COLO668 (cell line): Measurements from ENCODE around the gene PAQR5.
"Not testable (repeated sequence)": the region's sequence is repeated elsewhere in the genome, so short reads cannot be mapped to it uniquely, and the experiment has no call there.

Source experiments
- DNase-seq: peaks from one replicate; lab custom pipeline; 2025; ENCODE audit not compliant: unreplicated experiment; lab: John Stamatoyannopoulos, UW

The PAQR5 gene

DNA sequence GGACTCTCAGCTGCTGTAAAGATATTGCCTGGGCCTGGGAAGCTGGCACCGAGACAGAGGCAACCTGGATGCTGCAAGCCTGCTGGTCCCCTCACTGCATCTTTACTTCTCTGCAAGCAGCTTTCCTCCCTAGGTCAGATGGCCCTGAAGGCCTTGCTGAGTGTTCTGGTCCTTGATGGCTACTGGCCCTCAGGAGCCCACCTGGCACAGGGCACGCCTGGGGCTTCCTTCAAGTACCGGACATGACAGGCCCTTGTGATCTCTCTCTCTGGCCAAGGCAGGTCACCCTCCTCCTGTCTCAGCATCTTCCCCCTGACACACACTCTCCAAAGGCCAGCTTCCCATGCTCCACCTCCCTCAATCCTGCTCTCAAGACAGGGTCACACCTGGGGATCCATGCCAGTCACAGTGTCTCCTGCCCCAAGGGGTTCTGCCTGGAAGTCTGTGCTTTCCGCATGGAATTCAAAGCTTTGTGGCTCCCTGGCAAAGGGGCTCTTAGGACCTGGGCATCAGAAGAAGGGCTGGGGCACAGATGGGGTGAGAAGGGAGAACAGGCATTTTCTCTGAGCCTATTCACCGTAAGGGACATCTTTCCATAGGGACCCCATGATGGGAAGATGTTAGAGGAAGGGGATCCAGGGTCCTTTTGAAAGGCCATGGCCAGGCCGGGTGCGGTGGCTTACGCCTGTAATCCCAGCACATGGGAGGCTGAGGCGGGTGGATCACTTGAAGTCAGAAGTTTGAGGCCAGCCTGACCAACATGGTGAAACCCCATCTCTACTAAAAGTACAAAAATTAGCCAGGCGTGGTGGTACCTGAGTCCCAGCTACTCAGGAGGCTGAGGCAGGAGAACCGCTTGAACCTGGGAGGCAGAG, 4.7 kb upstream of the PAQR5 start:
- DNase-seq: no peak

DNA sequence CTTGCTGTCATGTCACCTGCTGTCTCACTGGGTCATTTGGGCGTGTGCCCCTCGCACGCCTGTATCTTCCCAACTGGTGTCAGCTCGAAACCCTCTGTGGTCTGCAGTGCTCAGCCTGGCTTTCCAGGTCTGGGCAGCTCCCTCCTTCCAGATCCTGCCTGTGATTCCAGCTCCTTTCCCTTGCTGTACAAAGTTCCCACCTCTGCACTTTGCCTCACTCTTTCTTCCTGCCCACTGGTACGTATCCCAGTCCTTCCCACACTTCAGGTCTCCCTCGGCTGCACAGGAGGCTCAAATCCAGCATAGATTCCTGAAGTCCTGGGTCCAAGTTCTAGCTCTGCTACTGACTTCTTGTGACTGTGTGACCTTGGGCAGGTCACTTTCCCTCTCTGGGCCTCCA, 2.1 kb upstream of the PAQR5 start:
- no peak for DNase-seq

DNA sequence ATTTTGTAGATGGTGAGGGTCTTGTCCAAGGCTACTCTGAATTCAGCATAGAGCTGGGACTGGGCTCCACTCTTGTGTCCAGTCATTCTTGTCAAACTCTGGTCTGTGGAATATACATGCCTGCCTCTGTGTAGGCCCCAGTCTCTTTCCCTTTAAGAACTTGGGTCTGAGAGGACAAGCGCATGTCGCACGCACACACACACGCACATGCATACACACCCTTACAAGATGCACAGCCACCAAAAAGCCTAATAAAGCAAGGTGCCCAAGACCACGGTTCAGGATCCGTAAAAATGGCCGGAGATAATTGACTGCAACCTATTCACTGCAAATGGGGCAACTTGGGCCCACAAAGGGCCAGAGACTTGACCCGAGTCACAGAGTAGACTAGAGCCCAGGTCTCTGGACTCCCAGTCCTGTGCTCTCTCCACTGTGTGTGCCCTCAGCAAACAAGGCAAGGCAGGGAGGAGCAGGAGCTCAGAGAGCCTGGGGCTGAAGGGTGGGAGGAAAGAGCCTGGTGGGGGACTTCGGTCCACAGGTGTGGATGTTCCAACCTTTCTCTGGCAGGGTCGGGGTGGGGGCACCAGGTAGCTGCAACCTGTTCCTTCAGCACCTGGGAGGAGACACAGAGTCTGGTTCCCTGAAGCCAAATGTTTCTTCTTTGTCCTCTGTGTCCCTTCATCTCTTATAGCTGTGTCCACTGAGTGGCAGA, 914 bp upstream of the PAQR5 start:
- DNase-seq: no peak

DNA sequence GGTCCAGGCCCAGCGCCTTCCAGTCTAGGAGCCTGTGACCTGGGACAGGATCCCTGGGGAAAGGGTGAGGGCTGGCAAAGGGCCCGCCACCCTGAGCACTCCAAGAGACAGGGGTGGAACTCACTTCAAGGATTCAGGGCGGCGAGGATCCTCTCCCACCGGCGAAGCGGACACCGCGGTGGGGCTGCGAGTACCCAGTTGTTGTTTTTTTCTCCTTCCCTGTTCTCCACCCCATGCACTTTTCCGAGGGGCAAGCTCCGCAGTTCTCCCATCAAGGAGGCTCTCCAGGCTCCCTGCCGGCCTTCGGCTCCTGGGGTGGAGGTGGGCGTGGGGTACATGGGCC, 387 bp upstream of the PAQR5 start:
- DNase-seq: no peak

DNA sequence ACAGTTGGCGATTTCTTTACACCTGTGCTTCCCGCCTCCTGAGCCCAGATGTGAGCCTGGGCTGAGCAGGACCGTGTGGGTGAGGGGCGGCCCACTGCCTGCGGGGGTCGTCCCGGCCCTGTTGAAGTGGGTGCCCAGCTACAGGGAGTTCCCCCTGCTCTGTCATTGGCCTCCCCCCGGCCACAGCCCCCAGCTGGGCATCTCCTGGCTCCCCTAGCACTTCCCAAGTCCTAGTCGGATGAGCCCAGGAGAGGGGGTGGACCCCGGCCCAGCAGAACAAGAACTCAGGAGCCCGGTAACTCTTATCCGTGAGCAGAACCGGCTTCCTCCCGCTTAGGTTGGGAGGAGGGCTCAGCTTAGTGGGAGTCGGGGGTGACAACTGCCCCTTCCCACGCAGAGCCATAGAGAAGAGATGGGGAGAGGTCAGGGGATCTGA, 757 bp downstream of the PAQR5 start:
- DNase-seq: no peak

DNA sequence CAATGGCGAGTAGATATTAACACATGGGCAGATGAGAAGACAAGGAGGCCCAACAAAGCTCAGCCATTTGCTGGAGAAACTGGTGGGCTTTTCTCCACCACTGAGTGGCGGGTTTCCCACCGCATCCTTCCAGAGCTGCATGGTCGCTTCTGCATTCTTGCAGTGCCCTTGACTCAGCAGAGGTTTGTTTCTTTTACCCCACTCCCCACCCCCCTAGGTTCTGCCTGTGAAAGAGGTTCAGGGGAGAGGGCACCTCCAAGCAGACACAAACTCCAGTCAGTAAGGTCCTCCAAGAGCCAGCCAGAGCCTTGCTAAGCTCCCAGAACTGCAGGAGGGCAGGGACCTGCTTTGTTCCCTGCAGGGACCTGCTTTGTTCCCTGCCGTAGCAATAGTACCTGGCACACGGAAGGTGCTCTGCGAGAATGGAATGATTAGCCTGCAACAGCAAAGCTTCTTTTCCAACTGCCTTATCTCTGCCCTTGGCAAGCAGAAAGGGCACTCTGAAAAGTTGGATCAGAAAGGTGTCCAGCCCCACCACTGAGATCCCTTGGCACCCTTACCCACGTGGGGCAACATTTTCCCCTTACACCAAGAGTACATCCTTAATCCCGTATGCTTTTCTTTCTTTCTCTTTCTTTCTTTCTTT, 1.4 kb downstream of the PAQR5 start:
- DNase-seq: peak; percentile 9

DNA sequence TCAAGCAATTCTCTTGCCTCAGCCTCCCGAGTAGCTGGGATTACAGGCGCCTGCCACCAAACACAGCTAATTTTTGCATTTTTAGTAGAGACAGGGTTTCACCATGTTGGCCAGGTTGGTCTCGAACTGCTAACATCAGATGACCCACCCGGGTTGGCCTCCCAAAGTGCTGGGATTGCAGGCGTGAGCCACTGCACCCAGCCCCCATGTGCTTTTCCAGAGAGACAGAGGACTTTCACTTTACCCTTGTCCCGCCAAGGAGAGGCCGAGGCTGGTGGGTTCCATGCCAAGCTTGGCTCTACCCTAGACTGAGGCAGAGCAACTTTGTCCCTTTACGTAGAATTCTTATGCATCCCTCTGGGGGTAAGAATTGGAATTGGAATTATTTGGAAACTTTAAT, 2.4 kb downstream of the PAQR5 start:
- DNase-seq: not testable (repeated sequence)

DNA sequence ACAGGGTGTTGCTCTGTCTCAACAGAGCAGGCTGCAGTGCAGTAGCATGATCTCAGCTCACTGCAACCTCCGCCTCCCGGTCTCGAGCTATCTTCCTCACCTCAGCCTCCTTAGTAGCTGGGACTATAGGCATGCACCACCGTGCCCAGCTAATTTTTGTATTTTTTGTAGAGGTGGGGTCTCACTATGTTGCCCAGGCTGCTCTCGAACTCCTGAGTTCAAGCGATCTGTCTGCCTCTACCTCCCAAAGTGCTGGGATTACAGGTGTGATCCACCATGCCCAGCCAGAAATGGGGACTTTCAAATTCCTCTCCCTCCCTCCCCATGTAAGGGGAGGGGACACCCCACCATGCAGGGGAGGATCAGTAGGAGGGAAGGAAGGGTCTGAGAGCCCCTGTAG, 3.4 kb downstream of the PAQR5 start:
- DNase-seq: not testable (repeated sequence)

DNA sequence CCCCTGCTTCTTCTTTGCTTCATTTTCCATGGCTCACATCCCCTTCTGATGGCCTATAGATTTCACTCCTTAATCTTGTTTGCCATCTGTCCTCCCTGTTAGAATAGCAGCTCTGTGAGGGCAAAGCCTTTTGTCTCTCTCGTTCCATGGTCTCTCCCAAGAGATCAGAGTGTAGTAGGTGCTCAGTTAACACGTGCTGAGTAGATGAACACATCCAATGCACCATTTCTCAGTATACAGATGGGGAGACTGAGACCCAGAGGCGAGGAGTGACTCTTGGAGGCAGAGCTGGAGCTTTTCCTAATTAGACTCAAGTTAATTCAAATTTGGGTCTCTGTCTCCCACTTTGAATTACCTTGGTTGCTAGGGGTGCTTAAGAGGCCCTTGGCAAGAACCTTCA, 4.2 kb downstream of the PAQR5 start:
- DNase-seq: no peak

DNA sequence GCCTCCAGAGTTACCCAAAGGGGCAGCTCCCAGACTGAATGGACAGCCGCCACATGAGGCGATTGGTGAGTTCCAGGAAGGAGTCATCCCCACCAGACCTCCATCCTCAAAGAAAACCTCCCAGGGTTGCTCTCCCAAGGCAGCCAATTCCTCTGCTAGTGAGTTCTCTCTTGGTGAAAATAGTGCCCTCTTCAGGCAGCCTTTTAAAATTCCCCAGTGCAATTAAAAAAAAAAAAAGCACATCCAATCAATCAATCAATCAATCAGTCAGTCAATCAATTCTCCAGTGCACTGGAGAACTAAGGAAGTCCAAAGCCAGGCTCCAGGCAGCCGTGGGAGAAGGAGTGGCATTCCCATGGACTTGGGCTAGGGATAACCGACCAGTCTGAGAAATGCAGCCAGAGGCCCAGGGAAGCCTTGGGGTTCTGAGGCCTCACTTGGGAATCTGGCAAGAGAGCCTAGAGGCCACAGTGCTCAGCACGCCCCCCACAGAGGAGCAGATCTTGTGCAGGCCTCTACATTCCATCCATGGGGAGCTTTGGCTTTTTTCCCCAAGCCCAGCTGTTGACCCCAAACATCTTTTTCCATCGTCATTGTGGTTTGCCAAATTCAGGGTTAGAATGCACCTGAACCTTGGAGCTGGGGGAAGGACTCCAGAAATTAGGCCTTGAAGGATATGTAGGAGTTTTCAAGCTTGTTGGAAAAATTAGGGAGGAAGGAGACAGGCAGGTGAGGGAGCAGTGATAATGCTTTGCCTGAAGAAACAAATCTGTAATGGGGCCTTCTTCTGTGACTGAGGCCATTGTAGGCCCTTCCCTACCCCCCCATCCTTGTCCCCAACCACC, 4.8 kb downstream of the PAQR5 start:
- DNase-seq: no peak

DNA sequence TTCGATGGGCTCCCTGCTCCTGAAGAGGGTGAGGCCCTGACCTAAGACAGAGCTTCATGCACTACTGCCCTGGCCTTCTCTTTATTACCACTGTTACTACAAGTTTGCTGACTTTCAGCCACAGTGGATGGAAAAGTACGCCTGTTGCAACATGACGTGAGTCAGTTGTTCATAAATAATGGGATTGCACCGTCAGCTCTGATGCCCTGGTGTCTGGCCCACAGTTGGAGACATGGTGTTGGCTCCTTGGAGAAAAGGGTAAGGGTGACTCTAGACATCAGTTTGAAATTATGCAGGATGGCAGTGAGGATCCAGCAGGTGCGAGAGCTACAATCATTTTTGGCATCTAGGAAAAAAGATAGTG, 5.5 kb downstream of the PAQR5 start:
- no peak for DNase-seq

DNA sequence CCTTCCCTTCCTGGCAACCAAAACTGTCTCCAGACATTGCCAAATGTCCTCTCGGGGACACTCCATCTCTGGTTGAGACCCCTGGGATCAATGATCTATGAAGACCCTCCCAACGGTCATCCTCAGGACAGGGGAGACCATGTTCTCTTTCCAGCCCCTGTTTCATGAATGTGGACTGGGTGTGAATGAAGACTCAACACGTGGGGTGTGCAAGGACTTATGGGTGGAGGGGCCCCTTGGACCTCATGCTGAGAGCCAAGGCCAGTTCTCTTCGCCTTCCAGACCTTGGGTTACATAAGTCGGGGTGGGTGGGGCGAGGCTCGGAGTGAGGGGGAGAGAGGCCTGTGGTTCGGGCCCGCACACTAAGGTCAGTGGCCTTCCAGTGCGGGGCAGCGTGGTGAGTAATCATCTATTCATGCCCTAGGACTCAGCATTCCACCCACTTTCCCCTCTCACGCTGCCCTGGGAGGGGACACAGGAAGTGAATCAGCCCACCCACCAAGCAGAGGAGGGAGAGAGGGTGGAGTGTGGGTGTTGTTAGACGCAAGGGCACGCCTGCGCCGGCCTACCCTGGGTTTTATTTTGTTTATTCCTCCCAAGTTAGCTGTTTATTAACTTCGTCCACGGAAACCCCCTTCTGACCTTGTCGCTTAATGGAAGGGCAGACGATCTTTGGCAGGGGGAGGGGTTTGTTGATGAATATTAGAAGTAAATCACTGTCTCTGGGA, 6.7 kb downstream of the PAQR5 start:
- DNase-seq: no peak

DNA sequence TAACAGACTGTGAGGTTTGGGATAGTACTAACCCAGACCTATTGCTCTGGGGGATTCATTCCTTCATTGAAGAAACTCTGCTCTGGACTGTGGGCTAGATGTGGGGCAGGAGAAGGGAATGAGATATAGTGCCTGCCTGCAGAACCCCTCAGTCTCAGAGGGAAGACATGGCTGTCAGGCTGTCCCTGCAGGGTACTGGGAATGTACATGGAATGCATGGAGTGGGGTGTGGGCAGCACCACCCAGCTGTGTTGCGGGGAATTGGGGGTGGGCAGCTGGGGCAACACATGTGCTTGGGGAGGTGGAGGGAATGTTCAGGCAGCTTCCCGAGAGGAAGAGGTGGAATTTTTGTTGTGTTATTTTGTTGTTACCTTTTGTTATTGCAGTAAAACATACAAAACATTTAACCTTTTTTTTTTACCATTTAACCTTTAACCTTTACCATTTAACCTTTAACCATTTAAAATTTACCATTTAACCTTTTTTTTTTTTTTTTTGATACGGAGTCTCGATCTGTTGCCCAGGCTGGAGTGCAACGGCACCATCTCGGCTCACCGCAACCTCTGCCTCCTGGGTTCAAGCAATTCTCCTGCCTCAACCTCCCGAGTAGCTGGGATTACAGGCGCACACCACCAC, 7.3 kb downstream of the PAQR5 start:
- DNase-seq: no peak

DNA sequence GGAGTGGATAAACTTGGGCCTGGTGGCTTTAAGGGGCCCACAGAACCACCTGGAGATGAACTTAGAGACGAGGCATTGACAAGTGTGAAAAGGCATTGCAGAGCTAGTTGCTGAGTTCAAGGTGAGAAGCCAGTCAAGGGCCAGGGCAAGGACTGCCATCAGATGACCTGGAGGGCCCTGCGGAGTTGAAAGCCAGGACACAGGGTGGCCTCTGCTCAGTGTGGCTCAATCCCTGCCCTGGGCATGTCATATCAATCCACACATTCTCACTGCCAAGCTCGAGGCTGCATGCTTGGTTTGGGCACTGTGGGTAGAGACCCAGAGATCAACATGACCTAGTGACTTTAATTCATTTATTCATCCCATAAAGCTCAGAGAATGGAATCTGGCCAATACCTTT, 9.2 kb downstream of the PAQR5 start:
- no peak for DNase-seq

DNA sequence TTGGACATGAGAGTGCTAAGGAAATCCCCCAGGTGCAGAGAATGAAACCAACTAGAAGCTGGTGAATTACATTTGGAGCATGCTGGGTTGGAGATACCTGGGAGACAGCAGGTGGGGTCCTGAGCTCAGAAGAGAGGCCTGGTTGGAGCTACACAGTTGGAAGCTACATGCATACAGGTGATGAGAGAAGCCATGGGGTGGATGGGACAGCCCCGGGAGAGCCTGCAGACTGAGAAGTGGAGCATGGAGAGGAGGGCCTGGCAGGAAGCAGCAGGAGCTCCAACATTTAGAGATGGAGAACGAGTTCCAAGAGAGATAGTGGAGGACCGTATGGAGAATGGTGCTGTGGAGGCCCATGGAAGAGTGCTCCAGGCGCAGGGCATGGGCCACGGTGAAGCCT, 10.2 kb downstream of the PAQR5 start:
- DNase-seq: no peak

DNA sequence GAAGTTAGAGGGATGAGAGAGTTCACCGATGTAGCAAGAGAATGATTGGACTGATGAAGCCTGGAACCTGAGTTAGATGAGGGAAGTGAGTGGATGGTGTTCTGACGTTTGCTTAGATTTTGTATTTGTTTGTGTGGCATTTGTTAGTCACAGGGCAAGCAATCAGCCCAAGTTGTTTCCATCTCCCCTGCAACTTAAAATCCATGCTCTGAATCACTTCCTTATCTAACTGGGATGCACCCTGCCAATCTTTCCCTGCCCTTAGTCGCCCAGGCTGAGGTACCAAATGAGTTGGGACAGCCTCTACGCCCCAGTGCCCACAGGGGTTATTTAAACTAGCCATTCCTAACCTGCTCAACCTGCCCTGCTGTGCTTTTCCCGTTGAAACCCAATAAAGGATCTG, 12.6 kb downstream of the PAQR5 start:
- no peak for DNase-seq

DNA sequence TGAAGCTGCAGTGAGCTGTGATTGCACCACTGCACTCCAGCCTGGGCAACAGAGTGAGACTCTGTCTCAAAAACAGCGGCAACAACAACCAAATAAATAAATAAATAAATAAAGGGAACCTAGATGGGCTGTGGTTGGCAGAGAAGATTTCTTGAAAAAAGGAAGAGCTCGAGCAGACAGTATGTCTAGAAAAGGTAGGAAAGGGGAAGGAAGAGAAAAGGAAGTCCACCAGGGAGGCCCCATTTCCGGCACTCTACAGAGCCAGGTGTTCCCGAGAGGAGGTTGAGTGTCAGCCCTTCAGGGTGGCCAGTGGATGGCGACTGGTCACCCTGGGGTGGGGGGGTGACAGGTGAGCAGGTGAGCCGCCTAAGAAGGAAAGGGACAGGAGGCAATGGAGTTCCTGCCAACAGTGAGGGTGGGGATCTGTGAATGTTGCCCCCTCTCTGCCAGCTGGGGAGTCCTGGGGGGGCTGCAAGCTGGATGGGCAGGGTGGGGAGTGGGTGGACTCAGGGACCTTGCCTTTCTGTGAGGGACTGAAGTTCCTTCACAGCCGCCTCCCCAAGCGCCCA, 14.8 kb downstream of the PAQR5 start:
- DNase-seq: no peak

DNA sequence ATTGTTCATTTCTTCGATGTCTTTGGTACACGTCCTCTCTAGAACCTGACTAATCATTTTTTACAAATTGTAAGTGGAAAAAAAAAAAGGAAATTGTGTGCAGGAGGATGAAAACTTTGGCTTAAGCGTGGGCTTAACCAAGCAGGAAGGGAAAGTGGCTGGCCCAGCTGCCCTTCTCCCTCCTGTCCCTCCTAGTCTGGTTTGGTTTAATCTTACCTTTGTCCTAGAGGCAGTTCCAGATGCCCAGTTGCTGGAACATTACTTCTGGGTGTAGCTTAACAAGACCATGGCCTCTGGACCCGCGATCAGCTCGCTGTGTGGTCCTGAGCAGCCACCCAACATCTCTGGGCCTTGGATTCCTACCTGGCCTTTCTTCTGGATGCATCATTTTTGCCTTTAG, 15.4 kb downstream of the PAQR5 start:
- no peak for DNase-seq

DNA sequence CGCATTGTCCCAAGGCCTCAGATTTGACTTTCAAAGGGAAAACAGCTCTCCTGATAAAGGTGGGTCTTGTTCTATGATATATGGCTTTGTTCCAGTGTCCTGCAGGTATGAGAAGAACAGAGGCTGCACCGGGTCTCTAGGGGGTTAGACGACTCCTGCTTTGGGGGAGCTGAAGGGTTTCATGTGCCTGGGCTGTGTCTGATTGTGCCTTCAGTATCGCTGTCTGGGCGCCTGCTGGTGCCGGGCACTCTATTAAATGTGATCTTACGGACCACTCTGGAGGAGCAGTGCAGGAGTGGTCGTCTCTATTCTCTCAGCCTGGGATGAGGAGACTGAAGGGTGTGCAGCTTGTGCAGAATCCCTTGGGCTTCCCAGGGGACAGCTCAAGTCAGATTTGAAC, 16.0 kb downstream of the PAQR5 start:
- DNase-seq: no peak
